ENCODE data around the gene KERA.

DNA sequence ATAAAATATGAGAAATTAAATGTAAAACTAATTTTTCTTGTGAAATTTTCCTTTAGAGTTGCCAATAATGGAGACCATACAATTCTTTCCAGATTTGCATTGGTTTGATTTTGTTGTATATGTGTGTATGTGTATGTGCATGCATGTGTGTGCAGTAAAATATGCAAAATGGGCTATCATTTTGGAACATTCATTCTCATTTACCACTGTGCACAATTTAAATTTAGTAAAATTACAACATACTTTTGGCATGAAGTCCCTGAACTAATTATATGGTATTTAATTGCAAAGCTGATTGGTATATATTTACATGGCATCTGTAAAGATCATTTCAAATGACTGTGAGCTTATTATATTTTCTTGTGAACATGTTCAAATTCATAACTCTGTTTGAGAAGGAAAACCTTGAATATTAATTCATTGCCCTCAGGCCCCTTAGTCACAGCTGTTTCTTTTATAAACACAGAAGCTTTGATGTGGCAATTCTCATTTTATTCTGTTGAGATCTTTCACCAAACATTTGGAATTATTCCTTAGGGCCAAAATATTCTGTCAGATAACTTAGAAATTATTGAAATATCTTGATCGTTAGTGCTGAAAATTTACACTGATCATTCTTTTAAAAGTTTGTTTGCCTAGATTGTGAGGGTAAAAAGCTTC is 17.6 kb downstream of the KERA start:
- TF ChIP-seq CTCF (conservative IDR thresholded peaks at IDR 0.05; ENCODE audit: low read length) = no peak
- TF ChIP-seq EZH2phosphoT487 (IDR thresholded peaks at IDR 0.05; ENCODE audit: borderline replicate concordance, low read depth, low read length) = no peak
